ENCODE results near the gene HIVEP3.

Gene HIVEP3

GRCh38 chr1:41791667-41792484 is 126.8 kb downstream of the HIVEP3 start:
- no peak for DNase-seq (ENCODE audit: low read depth in 2 of 2, low spot score in 1 of 2)

- no peak for DNase-seq (ENCODE audit: low read depth in 2 of 2, low spot score in 1 of 2)
These were observed 128.4 kb downstream of the HIVEP3 start for GRCh38 chr1:41790351-41790750.

GRCh38 chr1:41789661-41790330 is 128.9 kb downstream of the HIVEP3 start:
- DNase-seq (ENCODE audit: low read depth in 2 of 2, low spot score in 1 of 2): no peak

GRCh38 chr1:41788427-41788826 is 130.3 kb downstream of the HIVEP3 start:
- no peak for DNase-seq (ENCODE audit: low read depth in 2 of 2, low spot score in 1 of 2)

- no peak for DNase-seq (ENCODE audit: low read depth in 2 of 2, low spot score in 1 of 2)
These were observed 134.0 kb downstream of the HIVEP3 start for GRCh38 chr1:41784531-41785274.

GRCh38 chr1:41783189-41783639 is 135.5 kb downstream of the HIVEP3 start:
- DNase-seq (ENCODE audit: low read depth in 2 of 2, low spot score in 1 of 2): no peak

- no peak for DNase-seq (ENCODE audit: low read depth in 2 of 2, low spot score in 1 of 2)
These were observed 137.8 kb downstream of the HIVEP3 start for GRCh38 chr1:41780916-41781315.

GRCh38 chr1:41780322-41780721 is 138.4 kb downstream of the HIVEP3 start:
- no peak for DNase-seq (ENCODE audit: low read depth in 2 of 2, low spot score in 1 of 2)

GRCh38 chr1:41779360-41779759 is 139.4 kb downstream of the HIVEP3 start:
- no peak for DNase-seq (ENCODE audit: low read depth in 2 of 2, low spot score in 1 of 2)

- no peak for DNase-seq (ENCODE audit: low read depth in 2 of 2, low spot score in 1 of 2)
These were observed 141.0 kb downstream of the HIVEP3 start for GRCh38 chr1:41777695-41778094.

GRCh38 chr1:41776891-41777441 is 141.8 kb downstream of the HIVEP3 start:
- DNase-seq (ENCODE audit: low read depth in 2 of 2, low spot score in 1 of 2): no peak

GRCh38 chr1:41775956-41776585 is 142.7 kb downstream of the HIVEP3 start:
- no peak for DNase-seq (ENCODE audit: low read depth in 2 of 2, low spot score in 1 of 2)

- no peak for DNase-seq (ENCODE audit: low read depth in 2 of 2, low spot score in 1 of 2)
These were observed 144.2 kb downstream of the HIVEP3 start for GRCh38 chr1:41774471-41774990.

- DNase-seq (ENCODE audit: low read depth in 2 of 2, low spot score in 1 of 2): no peak
These were observed 144.9 kb downstream of the HIVEP3 start for GRCh38 chr1:41773842-41774241.

GRCh38 chr1:41773144-41773591 is 145.6 kb downstream of the HIVEP3 start:
- DNase-seq (ENCODE audit: low read depth in 2 of 2, low spot score in 1 of 2): no peak

GRCh38 chr1:41769068-41769467 is 149.7 kb downstream of the HIVEP3 start:
- no peak for DNase-seq (ENCODE audit: low read depth in 2 of 2, low spot score in 1 of 2)

GRCh38 chr1:41768583-41768982 is 150.1 kb downstream of the HIVEP3 start:
- DNase-seq (ENCODE audit: low read depth in 2 of 2, low spot score in 1 of 2): no peak

- no peak for DNase-seq (ENCODE audit: low read depth in 2 of 2, low spot score in 1 of 2)
These were observed 150.9 kb downstream of the HIVEP3 start for GRCh38 chr1:41767534-41768525.

GRCh38 chr1:41766546-41766945 is 152.2 kb downstream of the HIVEP3 start:
- DNase-seq (ENCODE audit: low read depth in 2 of 2, low spot score in 1 of 2): no peak
